ENCODE results near the gene APIP.

APIP gene

DNA sequence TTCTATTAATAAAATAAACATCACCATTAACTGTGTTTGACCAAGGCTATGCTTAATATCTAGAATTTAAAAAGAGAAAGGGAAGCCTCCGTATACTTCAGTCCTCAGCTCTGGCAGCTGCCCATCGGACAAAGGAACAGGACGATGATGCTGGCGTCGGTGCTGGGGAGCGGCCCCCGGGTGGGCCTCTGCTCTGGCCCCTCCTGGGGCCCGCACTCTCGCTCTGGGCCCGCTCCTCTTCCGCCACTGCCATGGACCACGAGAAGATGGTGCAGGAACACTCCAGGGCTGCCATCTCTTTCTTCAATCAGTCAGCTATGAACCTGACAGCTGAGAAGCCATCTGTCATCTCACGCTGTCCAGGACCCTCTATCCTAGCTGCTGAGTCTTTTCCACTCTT lies 25.5 kb upstream of the APIP start:
- Histone ChIP-seq H3K9ac (ENCODE audit: low read length) (no peak overlapping the region), H3K36me3 (ENCODE audit: control insufficient read depth, insufficient read depth, low read length, severe bottlenecking) (peaks cover 39% of the 10 kb centered on the region), H3K9me3 (ENCODE audit: control insufficient read depth, low read length) (peaks cover 10% of the 10 kb centered on the region), H3K27me3 (replicated peaks; ENCODE audit: control insufficient read depth, insufficient read depth, low read length) (no peaks in the 10 kb centered on the region), H3K4me3 (ENCODE audit: low read length) (no peak overlapping the region), H3K4me1 (ENCODE audit: control insufficient read depth, insufficient read depth, low read length) (peaks cover 13% of the 10 kb centered on the region)
- DNase-seq (ENCODE audit: low read depth), result no peak

- H3K9ac ChIP-seq (ENCODE audit: low read length), result no peak overlapping the region
- H3K36me3 ChIP-seq (ENCODE audit: control insufficient read depth, insufficient read depth, low read length, severe bottlenecking), result peaks cover 44% of the 10 kb centered on the region
- H3K27me3 ChIP-seq (replicated peaks; ENCODE audit: control insufficient read depth, insufficient read depth, low read length), result no peaks in the 10 kb centered on the region
- peak; percentile 83 for DNase-seq (ENCODE audit: low read depth)
- H3K9me3 ChIP-seq (ENCODE audit: control insufficient read depth, low read length), result peaks cover 10% of the 10 kb centered on the region
- H3K4me3 ChIP-seq (ENCODE audit: low read length), result no peak overlapping the region
- H3K4me1 ChIP-seq (ENCODE audit: control insufficient read depth, insufficient read depth, low read length), result peaks cover 9% of the 10 kb centered on the region
Observed at GRCh38 chr11:34940026-34940677, 24.0 kb upstream of the APIP start.

GRCh38 chr11:34938611-34939010 lies 22.4 kb upstream of the APIP start:
- Histone ChIP-seq H3K9me3 (ENCODE audit: control insufficient read depth, low read length) (no peaks in the 10 kb centered on the region), H3K27me3 (replicated peaks; ENCODE audit: control insufficient read depth, insufficient read depth, low read length) (no peaks in the 10 kb centered on the region), H3K4me1 (ENCODE audit: control insufficient read depth, insufficient read depth, low read length) (peaks cover 9% of the 10 kb centered on the region), H3K36me3 (ENCODE audit: control insufficient read depth, insufficient read depth, low read length, severe bottlenecking) (peaks cover 45% of the 10 kb centered on the region), H3K9ac (ENCODE audit: low read length) (no peak overlapping the region), H3K4me3 (ENCODE audit: low read length) (no peak overlapping the region)
- DNase-seq (ENCODE audit: low read depth), result no peak

DNA sequence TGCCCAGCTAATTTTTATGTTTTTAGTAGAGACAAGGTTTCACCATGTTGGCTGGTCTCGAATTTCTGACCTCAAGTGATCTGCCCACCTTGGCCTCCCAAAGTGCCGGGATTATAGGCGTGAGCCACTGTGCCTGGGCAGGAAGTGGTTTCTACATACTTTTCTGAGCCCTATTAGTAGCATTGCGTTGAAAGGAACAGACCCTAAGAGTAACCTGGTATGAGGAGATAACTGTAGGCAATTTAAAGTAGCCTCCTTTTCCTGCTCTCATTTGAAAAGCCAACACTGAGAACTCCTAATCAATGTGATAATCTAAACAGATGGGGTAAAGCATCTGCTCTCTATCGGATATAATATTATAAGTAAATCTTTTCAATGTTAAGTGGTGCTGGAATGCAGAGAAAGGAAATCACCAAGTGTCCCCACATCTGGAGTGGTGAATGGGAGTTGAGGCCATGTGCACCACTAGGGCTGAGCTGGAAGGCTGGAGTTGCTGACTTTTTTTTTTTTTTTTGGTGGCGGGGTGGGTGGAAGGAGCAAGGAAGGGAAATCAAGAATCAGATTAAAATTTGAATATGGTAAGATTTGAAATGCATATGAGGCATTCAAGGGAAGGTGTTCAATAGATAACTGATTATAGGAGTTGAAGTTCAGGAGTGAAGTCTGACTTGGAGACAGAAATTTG lies 20.9 kb upstream of the APIP start:
- Histone ChIP-seq H3K4me3 (ENCODE audit: low read length) (no peak overlapping the region), H3K27me3 (replicated peaks; ENCODE audit: control insufficient read depth, insufficient read depth, low read length) (no peaks in the 10 kb centered on the region), H3K36me3 (ENCODE audit: control insufficient read depth, insufficient read depth, low read length, severe bottlenecking) (peaks cover 50% of the 10 kb centered on the region), H3K9ac (ENCODE audit: low read length) (no peak overlapping the region), H3K9me3 (ENCODE audit: control insufficient read depth, low read length) (no peaks in the 10 kb centered on the region), H3K4me1 (ENCODE audit: control insufficient read depth, insufficient read depth, low read length) (peaks cover 9% of the 10 kb centered on the region)
- no peak for DNase-seq (ENCODE audit: low read depth)

DNA sequence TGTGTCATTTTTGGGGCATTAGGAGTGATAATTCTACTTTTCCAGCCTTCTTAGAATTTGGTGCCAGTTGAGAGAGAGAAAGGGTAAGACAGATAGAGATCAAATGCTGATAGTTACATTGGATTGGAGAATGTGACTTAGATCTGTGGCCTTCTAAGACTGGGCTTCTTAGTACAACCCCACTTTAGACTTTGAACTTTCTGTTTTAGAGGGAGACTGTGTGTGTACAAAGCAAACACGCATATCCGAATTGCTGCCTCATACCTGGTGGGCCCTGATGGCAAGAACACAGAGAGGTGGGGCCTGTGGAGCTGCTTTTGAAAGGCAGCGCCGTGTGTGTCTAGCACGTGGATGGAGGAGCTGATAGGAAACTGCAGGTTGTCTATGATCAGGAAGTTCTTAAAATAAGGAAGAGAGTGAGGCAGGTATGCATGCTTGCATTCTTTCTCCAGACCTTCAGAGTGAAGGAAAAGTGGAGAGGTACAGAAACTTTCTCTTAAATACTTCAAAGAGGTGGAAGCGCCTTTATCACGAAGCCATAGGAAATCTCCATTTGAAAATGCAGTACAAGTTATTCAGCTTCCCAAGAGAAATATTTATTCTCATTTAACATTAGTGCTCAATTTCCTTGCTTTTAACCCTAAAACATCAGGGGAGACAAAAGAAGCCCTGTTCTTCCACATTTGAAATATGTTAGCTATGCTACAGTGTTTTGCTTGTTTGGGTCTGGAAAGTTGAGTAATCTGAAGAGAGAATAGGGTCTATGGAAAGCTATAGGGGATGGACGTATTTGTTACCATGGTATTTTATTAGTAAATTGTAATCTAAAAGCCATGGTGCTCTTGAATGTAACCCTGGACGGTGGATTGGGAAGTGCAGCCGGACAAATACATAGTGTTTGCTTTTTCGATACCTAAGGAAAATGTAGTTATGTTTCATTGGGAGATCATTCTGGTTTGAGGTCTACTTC lies 13.9 kb upstream of the APIP start:
- peaks cover 28% of the 10 kb centered on the region for H3K36me3 ChIP-seq (ENCODE audit: control insufficient read depth, insufficient read depth, low read length, severe bottlenecking)
- H3K4me1 ChIP-seq (ENCODE audit: control insufficient read depth, insufficient read depth, low read length), result peaks cover 27% of the 10 kb centered on the region
- DNase-seq (ENCODE audit: low read depth), result no peak
- no peak overlapping the region for H3K4me3 ChIP-seq (ENCODE audit: low read length)
- H3K9me3 ChIP-seq (ENCODE audit: control insufficient read depth, low read length), result no peaks in the 10 kb centered on the region
- no peak overlapping the region for H3K9ac ChIP-seq (ENCODE audit: low read length)
- no peaks in the 10 kb centered on the region for H3K27me3 ChIP-seq (replicated peaks; ENCODE audit: control insufficient read depth, insufficient read depth, low read length)

DNA sequence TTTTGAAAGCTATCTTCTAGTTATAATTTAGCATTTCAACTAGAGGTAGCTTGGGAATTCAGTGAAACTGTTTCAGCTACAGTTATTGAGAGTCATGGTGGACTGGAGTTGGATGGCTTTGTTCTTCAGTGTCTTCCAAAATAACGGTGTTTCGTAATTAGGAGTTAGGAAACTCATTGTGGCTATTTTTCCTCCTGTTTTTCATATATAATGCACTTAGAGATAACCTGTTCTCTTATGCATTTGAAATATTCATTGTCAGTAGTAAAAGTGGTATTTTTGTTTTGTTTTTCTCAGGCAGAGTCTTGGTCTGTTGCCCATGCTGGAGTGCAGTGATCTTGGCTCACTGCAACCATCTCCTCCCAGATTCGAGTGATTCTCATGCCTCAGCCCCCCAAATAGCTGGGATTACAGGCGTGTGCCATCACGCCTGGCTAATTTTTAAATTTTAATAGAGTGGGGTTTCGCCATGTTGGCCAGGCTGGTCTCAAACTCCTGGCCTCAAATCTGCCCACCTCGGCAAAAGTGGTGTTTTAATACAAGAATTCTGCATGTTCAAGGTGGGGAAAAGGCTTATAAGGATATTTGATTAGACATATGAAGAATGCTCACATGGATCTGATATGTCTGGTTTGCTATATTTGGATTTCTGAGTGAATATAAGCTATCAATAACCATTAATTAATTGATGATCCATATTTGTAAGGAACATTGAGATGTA lies 12.9 kb upstream of the APIP start:
- Histone ChIP-seq H3K9ac (ENCODE audit: low read length) (no peak overlapping the region), H3K9me3 (ENCODE audit: control insufficient read depth, low read length) (no peaks in the 10 kb centered on the region), H3K4me1 (ENCODE audit: control insufficient read depth, insufficient read depth, low read length) (peaks cover 31% of the 10 kb centered on the region), H3K27me3 (replicated peaks; ENCODE audit: control insufficient read depth, insufficient read depth, low read length) (no peaks in the 10 kb centered on the region), H3K36me3 (ENCODE audit: control insufficient read depth, insufficient read depth, low read length, severe bottlenecking) (peaks cover 27% of the 10 kb centered on the region), H3K4me3 (ENCODE audit: low read length) (no peak overlapping the region)
- peak; percentile 22 for DNase-seq (ENCODE audit: low read depth)

- H3K36me3 ChIP-seq (ENCODE audit: control insufficient read depth, insufficient read depth, low read length, severe bottlenecking), result peaks cover 20% of the 10 kb centered on the region
- no peak overlapping the region for H3K9ac ChIP-seq (ENCODE audit: low read length)
- peaks cover 38% of the 10 kb centered on the region for H3K4me1 ChIP-seq (ENCODE audit: control insufficient read depth, insufficient read depth, low read length)
- DNase-seq (ENCODE audit: low read depth), result peak; percentile 34
- no peaks in the 10 kb centered on the region for H3K27me3 ChIP-seq (replicated peaks; ENCODE audit: control insufficient read depth, insufficient read depth, low read length)
- H3K9me3 ChIP-seq (ENCODE audit: control insufficient read depth, low read length), result no peaks in the 10 kb centered on the region
- no peak overlapping the region for H3K4me3 ChIP-seq (ENCODE audit: low read length)
Observed at GRCh38 chr11:34928268-34928959, 12.2 kb upstream of the APIP start.

GRCh38 chr11:34926831-34927132 lies 10.6 kb upstream of the APIP start:
- no peak overlapping the region for H3K4me3 ChIP-seq (ENCODE audit: low read length)
- peaks cover 41% of the 10 kb centered on the region for H3K4me1 ChIP-seq (ENCODE audit: control insufficient read depth, insufficient read depth, low read length)
- H3K36me3 ChIP-seq (ENCODE audit: control insufficient read depth, insufficient read depth, low read length, severe bottlenecking), result peaks cover 4% of the 10 kb centered on the region
- DNase-seq (ENCODE audit: low read depth), result peak; percentile 76
- H3K9me3 ChIP-seq (ENCODE audit: control insufficient read depth, low read length), result no peaks in the 10 kb centered on the region
- no peaks in the 10 kb centered on the region for H3K27me3 ChIP-seq (replicated peaks; ENCODE audit: control insufficient read depth, insufficient read depth, low read length)
- peak overlapping the region; percentile 69 for H3K9ac ChIP-seq (ENCODE audit: low read length)

DNA sequence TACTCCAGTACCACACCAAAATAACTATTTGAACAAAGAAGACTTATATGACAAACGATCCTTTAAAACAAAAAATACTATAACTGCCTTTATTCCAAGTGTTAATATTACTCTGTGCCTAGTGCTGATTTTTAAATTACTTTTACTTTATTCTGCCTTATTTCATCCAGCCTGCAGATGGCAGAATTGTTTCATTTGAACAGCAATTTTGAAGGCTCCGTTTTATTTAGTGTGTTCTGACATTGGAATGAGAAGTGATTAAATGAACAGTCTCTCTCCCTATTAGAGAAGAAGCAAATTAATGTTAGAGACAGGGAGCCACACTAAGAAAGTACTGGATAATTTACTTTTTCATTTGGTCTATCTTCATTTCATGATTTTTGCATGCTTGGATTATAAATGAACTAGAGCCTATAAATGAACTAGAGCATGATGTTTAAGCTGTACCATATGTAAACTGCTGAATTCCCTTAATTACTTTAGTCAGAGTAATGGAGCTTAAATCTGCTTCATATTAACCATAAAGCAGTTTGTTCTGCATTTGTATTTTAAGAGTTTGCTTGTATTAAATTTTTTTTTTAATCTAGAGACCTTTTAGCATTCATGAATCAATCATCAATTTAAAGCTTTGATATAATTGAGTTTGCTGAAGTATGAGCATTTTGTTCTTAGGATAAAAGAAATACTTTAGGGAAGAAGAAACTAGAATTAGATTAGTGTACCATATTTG lies 10.1 kb upstream of the APIP start:
- Histone ChIP-seq H3K36me3 (ENCODE audit: control insufficient read depth, insufficient read depth, low read length, severe bottlenecking) (peaks cover under 1% of the 10 kb centered on the region), H3K27me3 (replicated peaks; ENCODE audit: control insufficient read depth, insufficient read depth, low read length) (no peaks in the 10 kb centered on the region), H3K9me3 (ENCODE audit: control insufficient read depth, low read length) (no peaks in the 10 kb centered on the region), H3K4me3 (ENCODE audit: low read length) (peak overlapping the region; percentile 44), H3K9ac (ENCODE audit: low read length) (peak overlapping the region; percentile 69), H3K4me1 (ENCODE audit: control insufficient read depth, insufficient read depth, low read length) (peaks cover 44% of the 10 kb centered on the region)
- peak; percentile 83 for DNase-seq (ENCODE audit: low read depth)

- no peak for DNase-seq (ENCODE audit: low read depth)
- peaks cover 13% of the 10 kb centered on the region for H3K36me3 ChIP-seq (ENCODE audit: control insufficient read depth, insufficient read depth, low read length, severe bottlenecking)
- H3K9ac ChIP-seq (ENCODE audit: low read length), result peak overlapping the region; percentile 66
- no peaks in the 10 kb centered on the region for H3K27me3 ChIP-seq (replicated peaks; ENCODE audit: control insufficient read depth, insufficient read depth, low read length)
- H3K4me3 ChIP-seq (ENCODE audit: low read length), result peak overlapping the region; percentile 20
- no peaks in the 10 kb centered on the region for H3K9me3 ChIP-seq (ENCODE audit: control insufficient read depth, low read length)
- H3K4me1 ChIP-seq (ENCODE audit: control insufficient read depth, insufficient read depth, low read length), result peaks cover 49% of the 10 kb centered on the region
Observed at GRCh38 chr11:34924714-34925113, 8.5 kb upstream of the APIP start.
